Activated CD4-positive, CD25-positive, alpha-beta regulatory T cell treated with anti-CD3 and anti-CD28 coated beads, Interleukin-2, amount 50 U/mL, for 72 hours (primary cell): ENCODE measurements around the gene ANKRD30A.
"Not testable (repeated sequence)": the region's sequence is repeated elsewhere in the genome, so short reads cannot be mapped to it uniquely, and the experiment has no call there.

Experiments
- DNase-seq: peaks from one replicate; pipeline ENCODE4 v3.0.0; 2021

The ANKRD30A gene, protein sequence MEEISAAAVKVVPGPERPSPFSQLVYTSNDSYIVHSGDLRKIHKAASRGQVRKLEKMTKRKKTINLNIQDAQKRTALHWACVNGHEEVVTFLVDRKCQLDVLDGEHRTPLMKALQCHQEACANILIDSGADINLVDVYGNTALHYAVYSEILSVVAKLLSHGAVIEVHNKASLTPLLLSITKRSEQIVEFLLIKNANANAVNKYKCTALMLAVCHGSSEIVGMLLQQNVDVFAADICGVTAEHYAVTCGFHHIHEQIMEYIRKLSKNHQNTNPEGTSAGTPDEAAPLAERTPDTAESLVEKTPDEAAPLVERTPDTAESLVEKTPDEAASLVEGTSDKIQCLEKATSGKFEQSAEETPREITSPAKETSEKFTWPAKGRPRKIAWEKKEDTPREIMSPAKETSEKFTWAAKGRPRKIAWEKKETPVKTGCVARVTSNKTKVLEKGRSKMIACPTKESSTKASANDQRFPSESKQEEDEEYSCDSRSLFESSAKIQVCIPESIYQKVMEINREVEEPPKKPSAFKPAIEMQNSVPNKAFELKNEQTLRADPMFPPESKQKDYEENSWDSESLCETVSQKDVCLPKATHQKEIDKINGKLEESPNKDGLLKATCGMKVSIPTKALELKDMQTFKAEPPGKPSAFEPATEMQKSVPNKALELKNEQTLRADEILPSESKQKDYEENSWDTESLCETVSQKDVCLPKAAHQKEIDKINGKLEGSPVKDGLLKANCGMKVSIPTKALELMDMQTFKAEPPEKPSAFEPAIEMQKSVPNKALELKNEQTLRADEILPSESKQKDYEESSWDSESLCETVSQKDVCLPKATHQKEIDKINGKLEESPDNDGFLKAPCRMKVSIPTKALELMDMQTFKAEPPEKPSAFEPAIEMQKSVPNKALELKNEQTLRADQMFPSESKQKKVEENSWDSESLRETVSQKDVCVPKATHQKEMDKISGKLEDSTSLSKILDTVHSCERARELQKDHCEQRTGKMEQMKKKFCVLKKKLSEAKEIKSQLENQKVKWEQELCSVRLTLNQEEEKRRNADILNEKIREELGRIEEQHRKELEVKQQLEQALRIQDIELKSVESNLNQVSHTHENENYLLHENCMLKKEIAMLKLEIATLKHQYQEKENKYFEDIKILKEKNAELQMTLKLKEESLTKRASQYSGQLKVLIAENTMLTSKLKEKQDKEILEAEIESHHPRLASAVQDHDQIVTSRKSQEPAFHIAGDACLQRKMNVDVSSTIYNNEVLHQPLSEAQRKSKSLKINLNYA (N-terminal part only)

DNA sequence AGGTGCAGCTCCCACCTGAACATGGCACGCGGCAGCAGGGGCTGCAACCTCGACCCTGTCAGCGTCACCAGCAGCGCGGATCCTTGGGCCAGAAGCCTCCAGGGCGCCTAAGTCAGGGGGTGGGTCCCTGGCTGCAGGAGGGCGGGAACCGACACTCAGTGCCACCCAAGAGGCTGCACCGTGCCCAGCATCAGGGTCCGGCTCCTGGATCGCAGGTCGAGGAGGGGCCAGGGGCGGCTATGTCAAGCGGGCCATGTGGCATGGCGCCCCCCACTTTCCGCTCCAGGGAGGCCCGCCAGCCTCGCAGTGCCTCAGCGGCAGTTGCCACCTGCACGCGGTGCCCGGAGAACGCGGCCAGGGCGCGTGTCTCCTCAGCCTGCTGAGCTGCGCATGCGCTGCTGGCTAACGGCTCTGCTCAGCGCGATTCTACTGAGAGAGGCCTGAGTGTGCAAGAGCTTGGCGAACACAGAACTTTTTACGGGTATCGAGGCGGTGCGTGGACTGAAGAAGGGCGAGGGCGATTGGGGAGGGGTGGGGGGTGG, at the start of gene ANKRD30A:
TSS of gene ANKRD30A (plus strand) at position 408 of the 542 bp plus-strand sequence. CDS start 190 bp downstream, outside the sequence.
- DNase-seq: no peak

DNA sequence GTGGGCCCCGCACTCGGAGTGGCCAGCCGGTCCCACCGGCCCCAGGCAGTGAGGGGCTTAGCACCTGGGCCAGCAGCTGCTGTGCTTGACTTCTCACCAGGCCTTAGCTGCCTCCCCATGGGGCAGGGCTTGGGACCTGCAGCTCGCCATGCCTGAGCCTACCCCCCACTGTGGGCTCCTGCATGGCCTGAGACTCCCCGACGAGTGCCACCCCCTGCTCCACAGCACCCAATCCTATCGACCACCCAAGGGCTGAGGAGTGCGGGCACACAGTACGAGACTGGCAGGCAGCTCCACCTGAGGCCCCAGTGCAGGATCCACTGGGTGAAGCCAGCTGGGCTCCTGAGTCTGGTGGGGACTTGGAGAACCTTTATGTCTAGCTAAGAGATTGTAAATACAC, 49.3 kb upstream of the ANKRD30A start:
- not testable (repeated sequence) for DNase-seq

DNA sequence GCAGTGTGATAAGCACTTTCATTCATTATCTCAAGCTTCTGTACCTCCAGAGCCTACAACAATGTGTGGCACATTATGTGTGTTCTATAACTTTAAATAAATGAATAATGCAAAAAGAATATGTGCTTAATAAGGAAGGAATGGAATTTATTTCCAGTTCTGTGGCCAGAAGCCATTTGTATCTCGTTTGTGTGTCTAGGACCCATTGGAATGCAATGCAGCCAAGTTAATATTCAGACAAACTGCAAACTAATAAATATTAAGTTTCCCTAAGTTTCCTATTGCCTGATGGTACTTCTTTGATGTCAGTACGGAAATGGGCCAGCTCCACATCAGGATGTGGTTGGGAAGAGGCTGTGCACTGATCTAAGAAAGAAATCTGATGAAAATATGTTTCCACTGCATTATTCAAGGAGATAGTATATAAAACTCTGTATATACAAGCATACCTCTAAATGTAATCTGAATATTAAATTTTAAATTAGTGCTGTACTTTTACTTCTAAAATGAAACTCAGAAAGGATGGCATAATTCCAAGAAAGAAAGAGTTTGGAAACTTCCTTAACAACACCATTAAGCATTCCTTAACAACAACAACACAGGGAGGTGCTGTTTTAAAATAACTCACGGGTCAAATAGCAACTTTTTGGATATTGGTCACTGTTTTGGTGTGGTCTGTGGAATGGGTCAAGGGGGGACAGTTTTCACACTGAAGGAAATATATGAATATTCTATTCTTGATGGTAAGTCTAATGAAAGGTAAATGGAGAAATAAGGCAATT, 29.4 kb upstream of the ANKRD30A start:
- no peak for DNase-seq

DNA sequence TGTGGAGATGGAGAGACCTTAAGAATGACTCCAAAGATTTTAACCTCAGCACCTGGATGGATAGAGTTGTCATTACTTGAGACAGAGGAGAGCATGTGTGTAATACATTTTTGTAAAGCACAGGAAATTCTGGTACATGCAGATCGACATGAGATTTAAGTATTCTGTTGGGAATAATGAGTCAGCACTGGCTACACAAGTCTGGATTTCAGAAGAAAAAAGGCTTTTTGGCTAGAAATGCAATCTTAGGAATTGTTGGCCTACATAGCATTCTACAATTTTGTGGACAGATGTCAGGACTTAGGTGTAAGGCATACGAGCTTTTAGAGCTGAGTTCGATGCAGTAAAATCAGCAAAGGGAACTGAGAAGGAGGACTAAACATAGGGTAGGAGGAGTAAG, 24.1 kb upstream of the ANKRD30A start:
- DNase-seq: no peak

DNA sequence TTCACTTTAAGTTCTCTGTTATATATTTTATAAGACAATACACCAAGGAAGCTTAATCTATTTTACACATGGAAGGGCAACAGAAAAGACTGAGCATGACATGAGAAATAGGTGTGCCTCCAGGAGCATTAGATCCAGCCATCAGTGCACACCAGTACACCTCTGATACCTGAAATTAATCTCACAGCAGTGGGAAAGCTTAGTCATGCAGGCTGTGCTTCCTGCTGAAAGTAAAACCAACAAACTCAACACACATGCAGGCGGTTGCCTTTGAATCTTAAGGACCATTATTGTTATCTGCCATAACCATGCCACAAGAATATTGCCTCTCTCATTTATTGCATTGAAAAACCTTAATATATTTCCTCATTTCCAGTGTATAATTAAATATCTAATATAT, 16.4 kb upstream of the ANKRD30A start:
- DNase-seq: no peak

DNA sequence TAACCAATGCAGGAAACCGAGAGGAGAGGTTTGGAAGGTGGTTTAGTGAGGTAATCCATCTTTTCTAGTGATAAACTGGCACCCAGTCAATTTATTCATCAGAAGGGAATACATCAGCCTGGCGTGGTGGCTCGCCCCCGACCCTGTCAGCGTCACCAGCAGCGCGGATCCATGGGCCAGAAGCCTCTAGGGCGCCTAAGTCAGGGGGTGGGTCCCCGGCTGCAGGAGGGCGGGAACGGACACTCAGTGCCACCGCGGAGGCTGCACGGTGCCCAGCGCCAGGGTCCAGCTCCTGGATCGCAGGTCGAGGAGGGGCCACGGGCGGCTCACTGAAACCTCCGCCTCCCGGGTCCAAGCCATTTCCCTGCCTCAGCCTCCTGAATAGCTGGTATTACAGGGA, 866 bp upstream of the ANKRD30A start:
- no peak for DNase-seq

DNA sequence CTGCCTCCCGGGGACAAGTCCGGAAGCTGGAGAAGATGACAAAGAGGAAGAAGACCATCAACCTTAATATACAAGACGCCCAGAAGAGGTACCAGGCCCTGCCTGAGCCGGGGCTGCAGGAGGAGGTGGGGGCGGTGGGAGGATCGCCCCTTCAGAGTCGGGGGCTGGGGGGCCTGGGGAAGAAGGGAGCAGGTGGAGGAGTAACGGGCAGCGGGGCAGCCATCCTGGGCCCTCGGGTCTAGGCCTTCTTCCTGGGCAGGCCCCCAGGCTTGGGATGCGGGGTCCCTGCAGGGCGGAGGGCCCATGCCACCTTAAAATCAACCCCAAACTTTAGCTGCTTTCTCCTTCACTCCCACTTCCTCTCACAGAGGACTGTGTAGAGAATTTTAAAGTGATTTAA, 523 bp downstream of the ANKRD30A start:
- no peak for DNase-seq

DNA sequence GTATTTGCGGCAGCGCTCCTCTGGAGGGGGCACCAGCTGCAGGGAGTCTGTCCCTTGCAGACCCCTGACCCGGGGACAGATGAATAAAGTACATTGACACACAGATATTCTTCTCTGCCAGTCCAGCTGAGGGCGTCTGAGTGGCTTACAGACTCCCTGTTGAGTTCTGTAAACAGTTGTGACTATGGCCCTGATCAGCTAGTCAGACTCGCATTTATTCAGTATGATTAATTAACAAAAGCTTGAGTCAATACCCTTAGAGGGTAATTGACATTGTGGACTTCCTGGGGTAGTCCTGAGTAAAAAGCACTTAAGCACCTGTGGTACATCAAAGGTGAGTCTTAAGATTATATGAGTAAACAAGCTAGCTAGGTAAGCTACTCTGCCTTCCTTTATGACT, 21.0 kb downstream of the ANKRD30A start:
- DNase-seq: no peak

DNA sequence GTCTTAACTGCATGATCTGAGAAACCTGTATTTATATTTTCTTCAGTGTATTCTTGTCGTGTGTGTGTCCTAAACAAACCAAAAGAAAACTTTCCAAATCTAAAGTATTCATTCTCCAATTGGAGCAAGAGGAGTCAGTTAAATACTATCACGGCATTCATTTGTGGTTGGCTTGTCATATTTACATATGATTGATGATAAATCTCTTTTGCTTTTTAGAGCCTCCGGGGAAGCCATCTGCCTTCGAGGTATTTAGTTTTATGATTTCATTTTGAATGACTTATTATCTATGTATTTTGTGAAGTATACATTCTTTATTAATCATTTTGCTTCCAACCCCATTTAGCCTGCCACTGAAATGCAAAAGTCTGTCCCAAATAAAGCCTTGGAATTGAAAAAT, 37.0 kb downstream of the ANKRD30A start:
- DNase-seq: not testable (repeated sequence)

DNA sequence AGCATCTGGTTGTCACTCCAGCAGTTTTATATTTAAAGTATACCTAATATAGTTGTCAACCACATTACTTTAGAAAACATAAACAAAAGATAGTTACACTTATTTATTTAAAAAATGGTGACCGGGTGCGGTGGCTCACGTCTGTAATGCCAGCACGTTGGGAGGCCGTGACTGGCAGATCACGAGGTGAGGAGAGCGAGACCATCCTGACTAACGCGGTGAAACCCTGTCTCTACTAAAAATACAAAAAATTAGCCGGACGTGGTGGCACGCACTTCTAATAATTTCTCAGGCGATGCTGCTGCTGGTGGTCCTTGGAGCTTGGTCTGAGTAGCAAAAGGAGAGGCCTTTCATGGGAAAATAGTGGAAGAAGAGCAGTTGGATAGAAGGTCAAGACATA, 46.5 kb downstream of the ANKRD30A start:
- DNase-seq: not testable (repeated sequence)

DNA sequence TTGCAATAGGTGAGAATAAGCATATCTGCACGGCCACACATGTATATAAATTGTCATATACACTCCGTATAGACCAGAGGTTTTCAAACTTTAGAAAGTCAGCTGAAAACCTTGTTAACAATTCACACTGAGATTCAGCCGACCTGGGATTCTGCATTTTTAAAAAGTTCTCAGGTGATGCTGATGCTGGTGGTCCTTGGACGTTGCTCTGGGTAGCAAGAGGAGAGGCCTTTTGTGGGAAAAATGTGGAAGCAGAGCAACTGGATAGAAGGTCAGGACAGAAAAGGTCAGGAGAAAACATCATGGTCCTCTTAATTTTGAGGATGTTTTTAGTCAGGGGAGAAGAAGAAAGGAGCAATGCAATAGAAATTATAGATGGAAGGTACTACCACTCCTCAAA, 52.9 kb downstream of the ANKRD30A start:
- DNase-seq: not testable (repeated sequence)

DNA sequence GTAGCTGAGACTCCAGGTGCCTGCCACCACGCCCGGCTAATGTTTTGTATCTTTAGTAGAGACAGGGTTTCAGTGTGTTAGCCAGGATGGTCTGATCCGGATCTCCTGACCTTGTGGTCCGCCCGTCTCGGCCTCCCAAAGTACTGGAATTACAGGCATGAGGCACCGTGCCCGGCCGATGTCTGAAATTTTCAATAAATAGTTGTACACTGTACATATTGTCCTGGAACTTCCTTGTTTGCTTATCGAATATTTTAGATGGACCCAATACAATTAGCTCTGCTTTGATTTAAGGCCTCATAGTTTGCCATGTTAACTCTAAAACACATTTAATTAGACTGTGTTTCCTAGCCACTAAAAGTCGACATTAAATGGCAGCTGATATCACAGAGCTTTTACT, 57.3 kb downstream of the ANKRD30A start:
- not testable (repeated sequence) for DNase-seq

DNA sequence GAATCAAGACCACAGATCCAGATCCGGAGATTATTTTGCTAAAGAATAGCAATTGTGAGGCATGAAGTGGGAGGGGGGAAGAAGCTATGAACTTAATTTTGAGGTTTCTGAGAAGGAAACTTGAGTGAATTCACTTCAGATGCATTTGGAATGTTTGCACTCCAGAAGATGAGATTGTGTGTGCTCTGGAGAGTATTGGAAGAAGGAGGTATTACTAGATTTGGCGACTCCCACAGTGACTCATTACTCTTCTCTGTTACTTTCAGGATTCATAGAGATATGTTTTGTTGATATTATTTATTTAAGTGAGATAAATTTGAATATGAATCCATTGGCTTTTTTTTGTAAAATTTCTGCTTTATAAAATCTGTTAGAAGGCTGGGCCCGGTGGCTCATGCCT, 80.7 kb downstream of the ANKRD30A start:
- DNase-seq: no peak

DNA sequence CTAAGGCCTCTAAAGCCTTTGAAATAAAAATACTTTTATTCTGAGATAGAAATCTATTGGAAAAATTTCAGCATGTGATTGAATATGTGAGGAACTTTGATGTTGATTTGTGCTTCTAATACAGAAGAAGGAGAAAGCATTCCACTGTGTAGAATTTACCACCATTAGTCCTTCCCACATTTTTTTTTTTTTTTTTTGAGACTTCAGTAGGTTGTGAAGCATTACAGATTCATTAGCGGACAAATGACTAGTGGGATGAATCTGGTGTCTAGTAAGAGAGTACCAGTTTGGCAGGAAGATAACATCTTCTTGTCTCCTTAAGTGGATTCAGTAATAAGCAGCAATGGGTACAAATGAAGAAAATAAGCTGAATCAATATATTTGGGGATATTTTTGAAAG, 95.5 kb downstream of the ANKRD30A start:
- DNase-seq: no peak

DNA sequence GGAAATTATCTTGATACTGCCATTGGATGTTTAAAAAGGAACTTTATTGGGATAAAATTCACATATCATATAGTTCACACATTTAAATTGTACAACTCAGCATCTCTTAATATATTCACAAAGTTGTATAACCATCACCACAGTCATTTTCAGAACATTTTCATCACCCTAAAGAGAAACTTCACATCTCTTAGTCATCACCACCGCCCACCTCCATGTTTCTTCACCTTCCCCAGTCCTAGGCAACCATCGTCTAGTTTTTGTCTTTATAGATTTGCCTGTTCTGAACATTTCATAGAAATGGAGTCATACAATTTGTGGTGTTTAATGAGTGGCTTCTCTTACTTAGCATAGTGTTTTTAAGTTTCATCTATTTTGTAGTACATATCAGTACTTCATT, 96.6 kb downstream of the ANKRD30A start:
- no peak for DNase-seq

DNA sequence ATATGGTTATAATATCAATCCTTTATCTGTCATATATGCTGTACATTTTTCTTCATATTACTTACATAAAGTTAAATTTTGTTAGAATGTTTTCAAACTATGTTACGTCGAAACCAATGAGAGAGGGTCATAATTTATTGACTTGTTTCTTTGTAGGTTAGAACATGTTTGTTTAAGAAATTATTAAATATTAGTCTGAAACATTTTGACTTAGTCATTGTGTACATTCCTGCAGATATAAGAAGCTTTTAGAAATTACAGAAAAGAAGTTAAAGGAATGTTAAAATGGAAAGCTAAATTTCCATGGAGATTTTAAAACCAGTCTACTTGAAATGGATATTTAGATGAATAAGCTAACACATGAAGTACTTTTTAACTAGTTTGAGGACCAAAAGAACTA, 99.8 kb downstream of the ANKRD30A start:
- DNase-seq: no peak

DNA sequence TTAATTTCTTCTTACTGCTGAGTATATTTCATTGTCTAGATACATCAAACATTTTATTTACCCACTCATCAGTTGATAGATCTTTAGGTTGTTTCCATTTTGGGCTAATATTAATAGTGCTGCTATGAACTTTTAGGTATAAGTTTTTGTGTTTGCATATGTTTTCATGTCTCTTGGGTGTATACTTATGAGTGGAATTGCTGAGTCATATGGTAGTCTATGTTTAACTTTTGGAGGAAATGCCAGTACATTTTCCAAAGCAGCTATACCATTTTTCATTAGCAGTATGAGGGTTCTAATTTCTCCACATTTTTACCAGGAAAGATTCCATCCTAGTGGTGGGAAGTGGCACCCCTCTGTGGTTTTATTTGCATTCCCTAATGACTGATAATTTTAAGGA, 101.1 kb downstream of the ANKRD30A start:
- DNase-seq: no peak

DNA sequence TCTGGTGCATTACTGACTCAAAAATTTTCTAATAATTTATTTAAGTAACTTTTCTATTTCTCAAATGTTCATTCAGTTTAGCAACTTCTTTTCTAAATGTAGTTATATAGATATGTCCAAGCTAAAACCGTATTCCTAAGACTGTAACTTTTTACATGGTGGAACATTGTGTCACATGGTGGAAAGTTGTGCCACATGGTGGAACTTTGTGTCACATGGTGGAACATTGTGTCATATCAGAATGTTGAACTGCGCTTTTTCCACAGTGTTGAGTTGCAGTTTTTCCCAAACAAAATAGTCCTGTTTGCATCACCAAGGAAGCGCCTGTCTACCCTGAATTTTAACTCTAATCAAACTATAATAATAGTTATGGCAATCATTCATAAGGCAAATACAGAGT, 109.3 kb downstream of the ANKRD30A start:
- DNase-seq: no peak

DNA sequence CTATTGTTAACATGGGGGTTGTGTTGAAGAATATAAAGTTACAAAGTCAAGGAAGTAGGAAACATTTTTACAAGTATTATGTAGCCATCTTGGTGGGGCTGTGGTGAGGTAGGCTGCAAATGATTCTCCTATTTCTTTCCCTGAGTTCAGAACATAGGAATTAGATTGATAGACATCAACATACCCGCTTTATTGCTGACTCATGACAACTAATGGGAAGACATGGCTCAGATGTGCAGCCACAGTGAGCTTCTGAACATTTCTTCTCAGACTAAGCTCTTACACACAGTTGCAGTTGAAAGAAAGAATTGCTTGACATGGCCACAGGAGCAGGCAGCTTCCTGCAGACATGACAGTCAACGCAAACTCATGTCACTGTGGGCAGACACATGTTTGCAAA, 110.7 kb downstream of the ANKRD30A start:
- DNase-seq: no peak

DNA sequence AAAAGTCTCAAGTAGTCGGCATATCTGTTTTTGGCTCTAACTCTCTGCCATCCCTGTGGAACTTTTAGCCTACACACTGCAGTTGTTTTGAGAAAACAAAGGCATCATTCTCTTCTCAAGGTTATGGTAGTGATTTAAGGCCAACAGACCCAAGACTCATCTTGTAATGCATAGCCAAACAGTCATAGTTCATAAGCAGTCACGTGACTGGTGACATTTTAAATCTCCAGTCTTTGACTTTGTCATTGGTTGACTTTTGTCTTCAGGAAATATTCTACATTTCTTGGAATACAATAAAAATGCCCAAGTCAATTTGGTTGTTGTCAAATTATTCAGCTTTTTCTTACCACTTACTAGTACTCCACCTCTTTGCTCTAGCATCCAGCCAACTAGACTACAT, 114.8 kb downstream of the ANKRD30A start:
- DNase-seq: no peak

DNA sequence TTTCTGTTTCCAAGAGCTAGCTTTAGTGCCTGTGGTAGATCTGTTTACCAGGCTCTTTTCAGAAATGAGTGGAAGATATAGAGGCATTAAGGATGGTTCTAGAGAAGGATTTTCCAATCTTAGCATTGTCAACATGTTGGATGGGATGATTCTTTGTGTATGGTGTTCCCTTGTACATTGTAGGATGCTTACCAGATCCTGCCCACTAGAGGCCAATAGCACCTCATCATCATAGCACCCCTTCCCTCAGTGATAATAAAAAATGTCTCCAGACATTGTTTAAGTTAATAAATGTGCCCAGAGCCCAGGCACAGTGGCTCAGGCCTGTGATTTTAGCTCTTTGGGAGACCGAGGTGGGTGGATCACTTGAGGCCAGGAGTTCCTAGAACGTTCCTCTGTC, 121.2 kb downstream of the ANKRD30A start:
- no peak for DNase-seq

DNA sequence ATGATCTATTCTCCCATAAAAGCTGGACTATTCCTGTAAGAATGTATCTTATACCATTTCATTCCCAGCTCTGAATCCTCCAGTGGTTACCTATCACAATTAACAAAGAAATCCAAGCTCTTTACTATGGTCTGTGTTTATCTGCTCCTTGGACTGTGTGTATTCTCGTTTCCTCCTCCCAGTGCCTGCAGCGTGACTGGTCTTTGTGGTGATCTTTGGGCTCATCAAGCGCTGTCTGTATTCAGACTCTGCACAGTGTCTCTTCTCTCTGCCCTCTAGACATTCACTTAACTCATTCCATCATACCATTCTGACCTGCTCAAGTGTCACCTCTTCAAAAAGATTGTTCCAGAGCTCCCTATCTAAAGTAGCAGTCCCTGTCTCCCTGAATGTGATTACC, 130.4 kb downstream of the ANKRD30A start:
- not testable (repeated sequence) for DNase-seq
